Gastroesophageal sphincter (tissue), 4 donors: ENCODE data around the gene NFE2L3. TPM values are rescaled to one million over a fixed set of nuclear protein-coding genes. Genes with fewer than 3 reads are reported as not detected.

Experiments
- ATAC-seq: fragments of 150-250 bp; one replicate; pipeline ENCODE4 v1.9.1; 2016; ENCODE audit warnings: mild to moderate bottlenecking, moderate library complexity
- H3K27ac ChIP-seq, 4 donors: fragments of 200-600 bp; sonication (generic) in 3 of 4; 1 replicate in 3 of 4; 2 replicates in 1 of 4; pipeline ENCODE4 v1.5.1; 2016 to 2019
- H3K27me3 ChIP-seq: fragments of 200-600 bp; sonication (generic); one replicate; pipeline ENCODE4 v1.5.1; 2019
- H3K36me3 ChIP-seq, 2 donors: fragments of 200-600 bp; sonication (generic); one replicate each; pipeline ENCODE4 v1.5.1; 2019; ENCODE audit warnings: control low read depth in 1 of 2
- H3K4me1 ChIP-seq, 3 donors: fragments of 200-600 bp; sonication (generic); 1 replicate in 2 of 3; 2 replicates in 1 of 3; pipeline ENCODE4 v1.5.1; 2016 to 2019; ENCODE audit warnings: control low read depth in 2 of 3
- H3K4me3 ChIP-seq, 2 donors: fragments of 200-600 bp; sonication (generic); one replicate each; pipeline ENCODE4 v1.5.1; 2019; ENCODE audit warnings: mild to moderate bottlenecking in 1 of 2, moderate library complexity in 1 of 2
- H3K9me3 ChIP-seq, 3 donors: fragments of 200-600 bp; sonication (generic); one replicate each; pipeline ENCODE4 v1.5.1; 2017 to 2019; ENCODE audit warnings: control low read depth in 2 of 3
- CTCF ChIP-seq, 4 experiments: fragments of 200-600 bp in 2 of 4; fragments of 450-650 bp in 2 of 4; sonication (generic) in 1 of 4; IDR thresholded peaks; one replicate each; pipeline ENCODE4 v1.5.1; 2017 to 2019; ENCODE audit warnings: antibody characterized with exemption in 4 of 4, mild to moderate bottlenecking in 2 of 4, moderate library complexity in 2 of 4
- EP300 ChIP-seq: sonication (generic); formaldehyde crosslinking; IDR thresholded peaks from one replicate; pipeline ENCODE4 v1.6.1; 2017; ENCODE audit warnings: antibody characterized with exemption, mild to moderate bottlenecking
- POLR2A ChIP-seq, 2 donors: fragments of 450-650 bp; IDR thresholded peaks; one replicate each; pipeline ENCODE4 v1.6.1; 2017; ENCODE audit warnings: antibody characterized with exemption in 2 of 2, mild to moderate bottlenecking in 2 of 2, moderate library complexity in 1 of 2
- POLR2AphosphoS5 ChIP-seq: sonication (generic); formaldehyde crosslinking; IDR thresholded peaks from one replicate; pipeline ENCODE4 v1.6.1; 2017; ENCODE audit warnings: antibody characterized with exemption
- WGBS, 2 donors: methylation state at CpG; one replicate each; pipeline ENCODE4 v1.1.5; 2018; ENCODE audit warnings: low coverage in 1 of 2; 5-methylcytosine and 5-hydroxymethylcytosine counted together
- total RNA-seq, 4 donors: library from RNA; depleted of rRNA; stranded (reverse); fragments of >200 nt; gene quantifications; one replicate each; pipeline ENCODE4 v1.1.0, GENCODE V29; 2016

NFE2L3 gene
- total RNA-seq, 4 donors from 2014 or later = 0.62 to 4.4 (median 2.2) TPM

GRCh38 chr7:26178272-26178960, 26.4 kb downstream of the NFE2L3 start:
- Histone ChIP-seq H3K4me1 (peaks cover 0 to 34% (median 0%) of the 10 kb centered on the region in 3 donors), H3K4me3 (no peak overlapping the region), H3K9me3 (no peaks in the 10 kb centered on the region), H3K27ac (no peak overlapping the region), H3K36me3 (no peaks in the 10 kb centered on the region), H3K27me3 (no peaks in the 10 kb centered on the region)
- no peak for ATAC-seq
- WGBS, 2 donors = 77 to 81% methylated on average over 5 to 7 of the region's 7 CpGs
- TF ChIP-seq POLR2AphosphoS5 (no peak), POLR2A (IDR thresholded peaks at IDR 0.05) (no peak), CTCF (IDR thresholded peaks at IDR 0.05) (no peak), EP300 (no peak)

GRCh38 chr7:26179422-26179821, 27.4 kb downstream of the NFE2L3 start:
- WGBS, 2 donors = 27 to 51% methylated on average over 3 to 5 of the region's 5 CpGs
- H3K9me3 ChIP-seq = no peaks in the 10 kb centered on the region
- TF ChIP-seq CTCF (IDR thresholded peaks at IDR 0.05) (no peak), EP300 (no peak), POLR2AphosphoS5 (no peak), POLR2A (IDR thresholded peaks at IDR 0.05) (no peak)
- H3K4me3 ChIP-seq = no peak overlapping the region
- H3K36me3 ChIP-seq = no peaks in the 10 kb centered on the region
- no peak for ATAC-seq
- peaks cover 0 to 38% (median 0%) of the 10 kb centered on the region in 3 donors for H3K4me1 ChIP-seq
- no peak overlapping the region for H3K27ac ChIP-seq
- no peaks in the 10 kb centered on the region for H3K27me3 ChIP-seq

- Histone ChIP-seq H3K9me3 (no peaks in the 10 kb centered on the region), H3K4me1 (peaks cover 0 to 38% (median 0%) of the 10 kb centered on the region in 3 donors), H3K27ac (no peak overlapping the region), H3K27me3 (no peaks in the 10 kb centered on the region), H3K36me3 (no peaks in the 10 kb centered on the region), H3K4me3 (no peak overlapping the region)
- no peak for ATAC-seq
- no peak for TF ChIP-seq CTCF (IDR thresholded peaks at IDR 0.05)
- no peak for TF ChIP-seq EP300
- TF ChIP-seq POLR2AphosphoS5 = no peak
- TF ChIP-seq POLR2A (IDR thresholded peaks at IDR 0.05) = no peak
- WGBS, 2 donors = 13 to 27% methylated on average over 8 of the region's 8 CpGs
Measured at GRCh38 chr7:26179826-26180497, 28.0 kb downstream of the NFE2L3 start.

GRCh38 chr7:26180792-26181198, 28.8 kb downstream of the NFE2L3 start:
- WGBS, 2 donors = 39 to 43% methylated on average over 3 to 5 of the region's 5 CpGs
- no peaks in the 10 kb centered on the region for H3K9me3 ChIP-seq
- H3K36me3 ChIP-seq = no peaks in the 10 kb centered on the region
- H3K27me3 ChIP-seq = no peaks in the 10 kb centered on the region
- H3K4me3 ChIP-seq = no peak overlapping the region
- H3K27ac ChIP-seq = no peak overlapping the region
- TF ChIP-seq POLR2AphosphoS5 (no peak), POLR2A (IDR thresholded peaks at IDR 0.05) (no peak), EP300 (no peak), CTCF (IDR thresholded peaks at IDR 0.05) (no peak)
- ATAC-seq = no peak
- H3K4me1 ChIP-seq = peaks cover 0 to 38% (median 0%) of the 10 kb centered on the region in 3 donors
